GM19043 (cell line): ENCODE measurements around the gene SRC.
A peak's percentile ranks its signal among the peaks of the same experiment; 100 is the strongest.

Experiments used
- ATAC-seq: cut with Tn5 transposase; IDR thresholded peaks from one replicate; pipeline ENCODE4 v1.9.1; 2021; ENCODE audit warnings: low read depth; ENCODE audit not compliant: unreplicated experiment

SRC gene

DNA sequence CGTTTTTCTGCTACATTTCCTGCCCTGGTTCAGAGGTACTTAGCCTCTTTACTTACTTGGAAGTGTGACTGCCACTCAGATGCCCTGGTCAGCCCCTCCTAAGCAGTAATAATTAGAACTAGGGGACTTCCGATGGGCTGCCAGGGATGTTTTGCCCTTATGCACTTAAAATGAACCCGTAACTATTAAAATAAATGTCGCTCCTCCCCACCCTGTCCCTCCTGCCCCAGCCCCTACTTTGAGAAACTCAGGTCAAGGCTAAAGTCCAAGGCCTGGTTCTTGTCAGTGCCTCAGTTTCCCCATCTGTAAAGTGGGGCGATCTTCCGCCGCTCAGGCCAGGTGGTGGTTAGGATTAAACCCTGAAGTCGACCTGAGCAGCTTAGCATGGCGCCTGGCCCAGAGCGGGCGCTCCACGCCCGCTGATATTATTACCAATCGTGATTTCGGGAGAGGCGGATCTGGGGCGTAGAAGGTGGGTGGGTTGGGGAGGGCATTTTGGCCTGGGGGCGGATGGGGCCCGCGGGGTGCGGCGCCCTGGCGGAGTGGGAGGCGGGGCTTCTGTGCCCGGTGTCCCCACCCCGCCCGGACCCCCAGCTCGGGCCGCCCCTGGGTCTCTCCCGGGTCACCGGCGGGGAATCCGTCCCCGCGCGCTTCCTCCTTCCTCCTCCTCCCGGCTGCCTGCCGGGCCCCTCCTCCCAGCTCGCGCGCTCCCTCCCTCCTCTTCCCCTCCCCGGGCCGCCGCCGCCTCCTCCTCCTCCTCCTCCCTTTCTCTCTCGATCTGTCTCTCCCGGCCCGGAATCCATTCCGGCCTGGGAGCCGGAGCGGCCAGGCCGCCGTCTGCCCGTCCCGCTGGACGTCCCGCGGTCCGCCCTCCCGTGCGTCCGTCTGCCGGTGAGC, at the start of gene SRC:
Gene SRC, plus strand, starts transcription at position 802 of the 897 bp plus-strand sequence. CDS start 38,014 bp downstream, outside the sequence.
- ATAC-seq: no peak

DNA sequence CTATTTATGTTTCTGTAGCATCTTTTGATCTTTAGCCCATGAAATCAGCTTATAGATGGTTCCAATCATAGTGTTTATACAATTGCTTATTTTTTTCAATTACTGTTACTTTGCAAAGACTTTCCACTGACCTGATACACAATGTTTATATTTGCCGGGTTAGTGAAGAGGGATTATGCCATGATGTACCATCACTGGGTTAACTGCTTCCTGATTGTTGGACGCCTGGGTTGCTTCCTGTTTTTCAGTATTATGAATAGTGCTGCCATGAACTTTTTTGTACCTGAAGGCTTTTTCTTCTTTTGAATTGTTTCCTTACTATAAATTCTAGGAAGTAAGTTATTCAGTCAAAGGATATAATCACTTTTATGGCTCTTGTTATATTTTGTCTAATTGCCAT, 49.6 kb upstream of the SRC start:
- ATAC-seq: no peak

DNA sequence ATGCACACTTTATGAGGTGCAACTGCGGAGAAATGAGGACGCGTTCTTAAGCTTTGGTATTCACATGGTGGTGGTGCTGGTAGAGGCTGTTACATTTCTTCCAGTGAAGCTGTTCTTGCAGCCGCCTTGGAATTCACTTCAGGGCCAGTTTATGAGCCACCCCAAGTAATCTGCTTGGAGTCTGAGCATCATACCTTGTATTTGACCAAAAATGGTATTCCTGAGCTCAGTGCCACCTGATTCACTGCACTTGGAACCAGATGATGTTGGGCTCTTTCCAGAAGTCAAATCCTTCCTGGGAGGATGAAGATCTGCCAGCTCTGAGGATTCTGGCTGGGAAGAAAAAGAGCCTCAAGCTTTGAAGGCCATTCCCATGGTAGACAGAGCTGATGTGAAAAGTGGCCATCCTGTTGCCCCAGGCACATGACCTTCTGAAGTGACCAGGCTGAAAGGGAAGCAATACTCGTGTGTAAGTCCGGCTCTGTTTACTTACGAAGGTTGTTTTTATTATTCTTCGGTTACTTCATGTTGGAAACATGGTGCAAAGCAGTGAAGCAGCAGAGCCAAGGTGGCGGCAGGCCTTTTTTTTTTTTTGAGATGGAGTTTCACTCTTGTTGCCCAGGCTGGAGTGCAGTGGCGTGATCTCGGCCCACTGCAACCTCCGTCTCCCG, 48.7 kb upstream of the SRC start:
- no peak for ATAC-seq

DNA sequence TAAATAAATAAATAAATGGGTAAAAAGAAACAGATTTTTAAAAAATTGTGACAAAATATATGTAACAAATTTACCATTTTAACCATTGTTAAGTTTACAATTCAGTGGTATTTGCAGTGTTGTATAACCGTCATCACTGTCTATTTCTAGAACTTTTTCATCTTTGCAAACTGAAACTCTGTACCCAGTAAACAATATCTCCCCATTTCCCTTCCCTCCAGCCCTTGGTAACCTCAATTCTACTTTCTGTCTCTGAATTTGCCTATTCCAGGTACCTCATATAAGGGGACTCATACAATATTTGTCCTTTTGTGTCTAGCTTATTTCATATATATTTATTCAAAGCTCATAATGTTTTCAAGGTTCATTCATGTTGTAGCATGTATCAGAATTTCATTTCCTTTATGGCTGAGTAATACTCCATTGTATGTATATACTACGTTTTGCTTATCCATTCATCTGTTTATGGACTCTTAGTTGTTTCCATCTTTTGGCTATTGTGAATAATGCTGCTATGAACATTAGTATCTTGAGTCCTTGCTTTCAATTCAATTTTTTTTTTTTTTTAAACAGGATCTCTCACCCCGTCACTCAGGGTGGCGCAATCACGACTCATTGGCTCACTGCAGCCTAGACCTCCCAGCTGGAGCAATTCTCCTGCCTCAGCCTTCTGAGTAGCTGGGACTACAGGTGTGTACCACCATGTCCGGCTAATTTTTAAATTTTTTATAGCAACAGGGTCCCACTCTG, 47.6 kb upstream of the SRC start:
- ATAC-seq: peak; percentile 57

DNA sequence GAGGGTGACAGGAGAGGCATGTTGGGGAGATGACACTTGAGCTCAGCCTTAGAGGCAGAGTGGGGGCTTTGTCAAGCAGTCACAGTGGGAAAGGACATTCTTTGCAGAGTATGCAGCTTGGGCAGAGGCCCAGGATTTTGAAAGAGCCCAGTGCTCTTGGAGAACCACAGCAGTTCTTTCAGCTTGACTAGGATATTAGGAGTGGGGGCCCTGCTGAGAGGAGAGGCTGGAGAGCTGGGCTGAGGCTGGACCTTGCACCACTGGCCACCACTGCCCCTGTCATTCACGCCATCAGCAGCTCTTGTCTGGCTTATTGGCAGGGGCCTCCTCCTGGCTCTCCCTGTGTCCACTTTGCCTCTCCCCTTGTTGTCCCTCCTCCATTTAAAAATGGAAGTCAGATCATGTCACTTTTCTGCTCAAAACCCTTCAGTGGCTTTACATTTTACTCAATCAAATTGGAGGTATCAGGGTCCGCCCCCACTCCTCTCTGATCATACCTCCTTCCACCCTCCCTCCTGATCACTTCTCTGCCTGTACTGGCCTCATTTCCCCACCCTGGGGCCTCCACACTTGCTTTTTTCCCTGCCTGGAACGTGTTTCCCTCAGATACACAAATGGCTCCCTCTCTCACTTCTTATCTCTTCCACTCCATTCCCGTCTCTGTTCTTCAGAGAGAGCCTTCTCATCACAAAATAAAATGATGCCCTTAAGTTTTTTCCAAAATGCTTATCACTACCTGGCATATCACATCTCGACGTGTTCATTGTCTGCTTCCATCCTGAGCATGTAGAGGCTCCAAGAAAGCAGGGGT, 46.0 kb upstream of the SRC start:
- ATAC-seq: no peak

DNA sequence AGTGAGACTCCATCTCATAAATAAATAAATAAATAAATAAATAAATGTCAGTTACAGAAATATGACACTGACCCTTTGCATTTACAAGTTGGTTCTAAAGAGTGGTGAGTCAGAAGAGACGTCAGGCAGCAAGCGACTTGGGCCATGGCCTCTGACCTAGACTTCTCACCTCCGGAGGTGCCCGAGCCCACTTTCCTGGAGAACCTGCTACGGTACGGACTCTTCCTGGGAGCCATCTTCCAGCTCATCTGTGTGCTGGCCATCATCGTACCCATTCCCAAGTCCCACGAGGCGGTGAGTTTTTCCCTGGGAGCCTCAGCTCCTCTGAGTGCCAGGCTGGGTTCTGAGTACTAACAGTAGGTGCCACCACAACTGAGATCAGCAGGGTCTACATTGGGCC, 44.8 kb upstream of the SRC start:
- no peak for ATAC-seq

DNA sequence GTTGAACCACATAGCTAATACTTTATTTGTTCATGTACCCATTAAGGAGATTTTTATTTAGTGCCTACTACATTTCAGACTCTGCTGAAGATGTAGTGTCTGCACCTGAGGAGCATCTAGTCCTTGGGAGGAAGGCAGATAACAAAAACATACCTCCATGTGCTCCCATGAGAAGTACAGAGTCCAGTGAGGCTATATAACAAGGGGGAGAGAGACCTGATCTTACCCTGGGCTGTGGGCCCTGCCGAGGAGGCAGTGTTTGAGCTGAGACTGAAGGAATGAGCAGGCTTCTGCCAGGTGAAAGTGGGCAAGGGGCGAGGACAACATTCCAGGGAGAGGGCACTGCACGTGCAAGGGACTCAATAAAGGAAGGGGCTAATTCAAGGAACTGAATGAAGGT, 44.4 kb upstream of the SRC start:
- no peak for ATAC-seq

DNA sequence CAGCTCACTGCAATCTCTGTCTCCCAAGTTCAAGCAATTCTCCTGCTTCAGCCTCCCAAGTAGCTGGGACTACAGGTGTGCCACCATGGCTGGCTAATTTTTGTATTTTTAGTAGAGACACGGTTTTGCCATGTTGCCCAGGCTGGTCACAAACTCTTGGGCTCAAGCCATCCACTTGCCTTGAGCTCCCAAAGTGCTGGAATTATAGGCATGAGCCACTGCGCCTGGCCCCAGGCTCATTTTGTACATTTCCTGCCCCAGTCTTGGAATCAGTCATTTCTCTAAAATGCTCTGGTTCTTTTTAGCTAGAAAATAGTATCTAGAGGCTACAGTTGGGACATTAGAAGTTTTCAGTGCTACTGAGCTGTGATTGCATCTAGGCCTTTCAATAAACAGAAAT, 43.0 kb upstream of the SRC start:
- no peak for ATAC-seq

DNA sequence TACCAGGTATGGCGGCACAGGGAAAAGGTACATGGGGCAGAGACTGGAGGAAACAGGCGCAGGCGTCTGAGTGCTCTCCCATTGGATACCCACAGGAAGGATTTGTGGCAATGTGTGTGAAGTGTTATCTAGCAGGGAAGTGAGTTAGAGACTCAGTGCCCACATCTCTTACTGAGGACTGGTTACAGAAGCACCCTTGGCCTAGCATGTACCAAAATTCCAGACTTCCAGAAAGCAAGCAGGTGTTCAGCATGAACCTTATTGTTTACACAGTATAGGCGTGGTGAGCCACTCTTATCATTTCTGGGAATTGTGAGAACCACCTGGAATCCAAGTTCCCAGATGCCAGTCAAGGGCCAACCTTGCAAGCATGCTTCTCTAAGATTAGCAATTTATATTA, 42.3 kb upstream of the SRC start:
- no peak for ATAC-seq

DNA sequence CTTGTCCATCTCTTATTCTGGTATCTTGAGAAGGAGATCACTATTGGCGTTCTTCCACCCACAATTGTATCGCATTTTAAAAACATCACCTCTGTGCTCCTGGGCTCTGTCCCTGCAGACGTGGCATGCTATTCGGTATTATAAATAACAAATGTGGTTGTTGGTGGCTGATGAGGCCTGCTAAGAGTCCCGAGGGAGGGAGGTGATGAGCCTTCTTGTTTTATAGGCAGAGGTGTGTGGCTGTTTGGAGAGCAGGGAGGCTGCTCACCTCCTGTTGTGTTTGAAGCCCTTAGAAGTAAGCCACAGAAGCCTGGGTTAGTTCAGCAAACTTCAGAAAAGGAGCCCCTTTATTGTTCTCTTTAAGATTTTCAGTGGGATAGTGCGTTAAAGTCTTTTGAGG, 40.9 kb upstream of the SRC start:
- no peak for ATAC-seq

DNA sequence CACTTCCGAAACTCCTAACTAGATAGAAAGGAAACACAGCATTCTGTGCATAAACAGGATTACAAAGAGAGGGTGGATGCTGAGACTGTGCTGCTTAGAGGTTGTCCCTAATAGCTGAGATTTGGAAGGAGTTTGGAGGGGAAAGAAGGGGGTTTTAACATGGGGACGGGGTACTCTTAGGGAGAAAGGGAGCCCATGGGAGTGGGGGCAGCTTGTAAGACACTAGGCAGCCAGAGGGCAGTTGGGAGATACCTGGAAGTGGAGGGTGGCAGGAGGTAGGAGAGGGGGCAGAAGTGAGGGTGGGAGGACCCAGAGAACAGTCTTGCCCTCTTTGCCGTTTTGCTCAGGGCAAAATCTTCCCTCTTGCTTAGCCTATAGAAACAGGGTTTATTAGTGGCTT, 40.1 kb upstream of the SRC start:
- ATAC-seq: no peak

DNA sequence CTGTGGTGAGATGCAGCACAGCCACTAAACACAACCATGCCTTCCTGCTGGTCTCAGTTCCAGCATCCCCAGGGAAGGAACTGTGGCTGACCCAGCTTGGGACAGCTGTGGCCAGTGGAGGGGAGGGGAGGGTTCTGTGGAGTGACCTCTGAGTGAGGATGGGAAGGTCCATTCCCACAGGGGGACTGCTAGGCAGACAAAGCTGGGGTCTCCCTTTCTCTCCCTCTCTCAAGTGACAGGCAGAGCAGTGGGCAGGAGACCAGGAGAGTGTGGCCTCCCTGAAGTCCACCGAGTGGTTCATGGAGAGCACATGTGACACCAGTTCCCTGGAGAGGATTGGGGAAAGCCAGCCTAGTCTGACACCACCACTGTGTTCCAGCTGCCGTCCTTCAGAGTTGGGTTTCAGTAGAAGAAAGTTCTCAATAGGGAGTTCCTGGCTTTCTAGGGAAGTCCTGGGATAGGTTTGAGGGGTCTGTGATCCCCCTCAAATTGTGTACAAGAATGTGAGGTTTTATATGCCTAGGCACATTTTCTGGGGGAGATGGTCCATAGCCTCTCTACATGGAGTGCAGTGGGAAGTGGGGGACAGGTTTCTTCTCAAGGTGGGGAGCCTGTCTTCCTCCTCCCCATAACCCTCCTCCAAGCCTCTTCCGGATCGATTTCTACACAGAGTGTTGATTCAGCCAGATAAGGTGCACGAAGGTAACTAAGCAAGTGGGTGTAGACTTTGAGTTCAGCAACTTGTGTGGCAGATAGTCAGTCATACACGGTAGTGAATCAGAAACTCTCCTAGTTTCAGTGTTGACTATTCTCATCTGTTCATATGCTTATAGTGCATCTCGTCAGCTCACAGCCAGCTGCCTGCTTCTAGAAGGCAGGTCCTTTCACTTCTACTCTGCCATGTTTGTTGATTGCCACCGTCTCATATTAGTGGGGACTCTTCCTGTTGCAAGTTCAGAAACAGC, 37.6 kb upstream of the SRC start:
- peak; percentile 86 for ATAC-seq

DNA sequence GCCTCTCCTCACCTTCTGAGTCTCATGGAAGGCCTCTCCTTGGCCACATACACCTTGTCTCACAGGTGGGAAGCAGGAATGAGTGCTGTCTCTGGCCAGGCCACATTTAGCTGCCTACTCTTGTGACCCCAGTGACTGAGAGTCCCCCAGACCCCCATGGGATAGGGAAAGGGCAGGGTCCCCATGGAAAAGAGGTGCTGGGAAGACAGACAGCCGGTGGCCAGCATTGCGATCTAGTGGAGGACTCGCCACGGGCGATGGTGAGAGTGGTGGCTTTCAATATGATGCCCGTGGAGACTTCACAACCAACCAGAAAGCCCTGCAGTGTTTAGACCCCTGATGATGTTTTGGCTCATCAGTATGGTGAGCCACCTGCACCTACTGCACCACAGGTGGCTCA, 36.6 kb upstream of the SRC start:
- ATAC-seq: no peak

DNA sequence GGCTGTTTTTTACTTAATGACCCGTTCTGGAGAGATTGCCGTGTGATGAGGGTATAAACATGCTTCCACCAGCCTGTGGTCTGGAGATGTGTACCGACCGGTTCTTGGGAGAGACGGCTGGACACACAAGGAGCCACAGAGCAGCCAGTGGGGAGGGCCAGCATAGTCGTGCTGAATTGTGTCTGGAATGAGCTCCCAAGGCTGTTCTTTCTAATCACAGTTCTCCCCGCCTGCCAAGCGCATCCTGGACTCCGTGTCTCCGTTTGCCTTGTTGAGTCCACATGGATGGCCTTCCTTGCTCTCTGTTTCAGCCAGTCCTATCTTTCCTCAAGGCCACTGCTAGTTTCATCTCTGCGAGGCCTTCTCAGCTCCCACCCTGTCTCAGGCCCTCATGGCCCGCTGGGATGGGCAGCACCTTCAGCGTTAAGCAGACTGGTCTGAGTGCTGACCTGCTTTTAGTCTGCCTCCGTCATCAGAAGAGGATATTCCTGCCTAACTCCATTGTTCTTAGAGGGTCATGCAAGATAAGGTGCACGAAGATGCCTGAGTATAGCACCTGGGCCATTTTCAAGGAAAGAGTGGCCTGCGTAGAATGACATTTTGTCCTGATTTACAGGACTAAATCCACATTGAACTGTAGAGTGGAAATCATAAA, 35.9 kb upstream of the SRC start:
- ATAC-seq: no peak

DNA sequence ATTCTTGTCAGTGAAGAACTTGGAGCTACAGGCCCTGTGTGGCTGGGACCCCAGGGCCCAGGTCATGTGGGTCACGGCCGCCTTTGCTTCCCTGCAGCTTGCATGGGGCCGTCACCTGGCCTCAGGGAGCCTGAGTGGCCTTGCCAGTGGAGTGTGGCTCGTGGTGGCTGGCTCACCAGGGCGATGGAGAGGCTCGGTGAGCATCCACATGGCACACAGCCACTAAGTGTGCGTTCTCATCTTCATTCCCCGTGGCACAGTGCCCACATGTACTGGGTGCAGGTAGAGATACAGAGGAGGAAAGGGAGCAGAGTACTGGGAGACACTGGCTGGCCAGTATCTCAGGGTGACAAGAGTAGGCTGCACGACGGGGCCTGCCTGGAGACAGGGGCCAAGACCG, 35.0 kb upstream of the SRC start:
- ATAC-seq: no peak

DNA sequence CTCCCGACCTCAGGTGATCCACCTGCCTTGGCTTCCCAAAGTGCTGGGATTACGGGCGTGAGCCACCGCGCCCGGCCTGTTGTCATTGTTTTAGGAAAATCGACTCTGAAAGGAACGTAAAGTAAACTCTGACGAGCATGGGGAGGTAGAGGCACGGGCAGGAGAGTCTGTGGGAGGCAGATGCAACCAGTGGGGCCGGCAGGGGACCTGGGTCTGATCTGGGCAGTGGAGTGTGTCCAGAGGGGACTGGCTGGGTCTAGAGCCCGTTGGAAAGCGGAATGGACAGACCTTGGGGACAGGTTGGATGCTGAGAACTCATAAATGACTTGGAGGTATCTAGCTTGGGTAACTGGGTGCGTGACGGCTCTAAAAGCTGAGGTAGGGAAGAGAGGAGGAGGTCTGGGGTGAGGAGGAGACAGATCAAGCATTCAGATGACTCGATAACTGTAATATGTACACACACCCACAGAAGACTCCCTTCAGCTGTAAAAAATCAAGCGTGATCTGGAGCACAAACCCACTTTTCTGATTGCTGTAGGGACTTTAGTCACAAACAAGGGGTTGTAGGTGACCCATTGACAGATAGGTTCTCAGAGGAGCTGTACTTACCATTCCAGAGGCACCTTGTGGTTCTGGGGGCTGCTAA, 34.1 kb upstream of the SRC start:
- no peak for ATAC-seq

DNA sequence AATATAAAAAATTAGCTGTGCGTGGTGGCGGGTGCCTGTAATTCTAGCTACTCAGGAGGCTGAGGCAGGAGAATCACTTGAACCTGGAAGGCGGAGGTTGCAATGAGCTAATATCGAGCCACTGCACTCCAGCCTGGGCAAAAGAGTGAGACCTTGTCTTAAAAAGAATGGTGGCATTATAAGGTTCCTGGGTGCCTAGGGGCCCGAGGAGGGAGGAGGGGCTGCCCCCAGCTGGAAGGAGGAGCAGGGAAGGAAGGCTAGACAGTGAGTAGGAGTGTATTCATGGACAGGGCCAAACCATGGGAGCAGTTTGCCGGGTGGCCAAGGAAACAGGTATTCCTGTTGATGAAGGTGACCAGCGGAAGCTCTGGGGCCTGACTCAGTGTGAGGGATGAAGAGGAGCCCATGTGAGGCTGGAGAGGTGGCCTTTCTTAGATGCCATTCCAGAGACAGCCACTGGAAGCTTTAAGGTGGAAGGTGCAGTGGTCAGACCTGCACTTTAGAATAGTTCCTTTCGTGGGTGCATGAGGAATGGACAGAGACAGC, 32.3 kb upstream of the SRC start:
- no peak for ATAC-seq

DNA sequence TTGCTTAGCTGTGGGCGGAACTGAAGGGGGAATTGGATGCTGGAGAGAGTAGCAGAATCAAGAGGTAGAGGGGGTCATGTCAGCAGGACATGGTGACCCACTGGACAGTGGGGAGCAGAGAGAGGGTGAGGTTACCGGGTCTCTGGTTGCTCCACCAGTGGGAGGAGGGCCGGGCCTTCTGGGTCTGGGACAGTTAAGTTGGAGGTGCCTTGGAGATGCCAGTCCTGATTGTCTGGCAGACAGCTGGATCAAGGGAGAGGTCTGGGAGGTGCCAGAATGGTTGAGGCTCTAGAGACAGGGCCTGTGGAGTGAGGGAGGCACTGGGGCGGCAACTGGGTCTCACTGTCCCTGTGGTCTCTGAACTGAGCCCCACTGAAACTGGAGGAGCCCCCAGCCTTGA, 31.8 kb upstream of the SRC start:
- ATAC-seq: no peak
